Activated CD8-positive, alpha-beta T cell treated with anti-CD3 and anti-CD28 coated beads for 36 hours (primary cell): ENCODE results near the gene FN1. TPM values are rescaled to one million over a fixed set of nuclear protein-coding genes. Genes with fewer than 3 reads are reported as not detected.
A peak's percentile ranks its signal among the peaks of the same experiment; 100 is the strongest.
"Not testable (repeated sequence)": the region's sequence is repeated elsewhere in the genome, so short reads cannot be mapped to it uniquely, and the experiment has no call there.

Experiments
- ATAC-seq: fragments of 200-7000 bp; cut with Tn5 transposase; one replicate; pipeline ENCODE4 v1.10.0; 2021; ENCODE audit warnings: mild to moderate bottlenecking, moderate library complexity
- CTCF ChIA-PET: fragments of 350-600 bp; sonication (Branson Sonifier 250); formaldehyde crosslinking; loops from one replicate; lab custom pipeline; 2021; ENCODE audit warnings: antibody characterized with exemption; lab: Charles Lee
- POLR2A ChIA-PET: fragments of 350-600 bp; sonication (Branson Sonifier 250); formaldehyde crosslinking; loops from one replicate; lab custom pipeline; 2021; ENCODE audit warnings: antibody characterized with exemption; lab: Charles Lee
- DNase-seq: peaks from one replicate; pipeline ENCODE4 v3.0.0-alpha.2; 2020
- H3K27ac Mint-ChIP-seq: one replicate; pipeline ENCODE4 v1.8.0; 2021; ENCODE audit warnings: mild to moderate bottlenecking, mixed read lengths
- H3K27me3 Mint-ChIP-seq: one replicate; pipeline ENCODE4 v1.8.0; 2021; ENCODE audit warnings: mixed read lengths
- H3K36me3 Mint-ChIP-seq: one replicate; pipeline ENCODE4 v1.8.0; 2021; ENCODE audit warnings: low read depth, mixed read lengths
- H3K4me1 Mint-ChIP-seq: one replicate; pipeline ENCODE4 v1.8.0; 2021; ENCODE audit warnings: low read depth, mixed read lengths
- H3K4me3 Mint-ChIP-seq: one replicate; pipeline ENCODE4 v1.8.0; 2021; ENCODE audit warnings: mild to moderate bottlenecking, moderate library complexity, mixed read lengths
- H3K9me3 Mint-ChIP-seq: one replicate; pipeline ENCODE4 v1.8.0; 2021; ENCODE audit warnings: mixed read lengths
- intact Hi-C: fragments of 100-400 bp; cut with micrococcal nuclease; formaldehyde crosslinking; loops from one replicate; pipeline ENCODE4 v1.10.0; 2022
- total RNA-seq, 2 experiments: library from RNA; stranded (reverse); gene quantifications; one replicate each; pipeline ENCODE4 v1.2.3, GENCODE V29; 2021
- TF ChIP-seq, protein P1 (sequence below): fragments of 200-600 bp; IDR thresholded peaks from one replicate; pipeline ENCODE4 v1.8.0; 2022; ENCODE audit warnings: antibody characterized with exemption, mild to moderate bottlenecking

The FN1 gene
- total RNA-seq, 2 experiments from 2014 or later, result 0.11 TPM; not detected in 1

DNA sequence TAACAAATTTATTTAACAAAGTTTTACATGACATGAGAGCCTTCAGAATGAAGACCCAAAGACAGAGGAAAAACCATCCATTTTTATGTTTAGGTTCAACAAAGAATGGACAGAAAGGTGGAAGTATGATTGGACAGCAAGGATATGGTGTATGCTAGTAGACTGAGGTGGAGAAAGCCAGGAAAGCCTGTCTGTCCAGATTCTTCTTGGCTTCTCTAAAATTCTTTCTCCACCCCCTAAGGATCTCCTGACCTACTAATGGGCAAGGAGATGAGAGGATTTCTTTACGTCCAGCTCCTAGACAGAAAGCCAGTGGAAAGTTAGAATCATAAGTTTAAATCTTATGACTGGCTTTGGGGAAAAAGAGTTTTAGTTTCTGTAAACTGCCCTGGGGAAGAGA is 121.0 kb downstream of the FN1 start:
- intact Hi-C loops, result loop anchor here (5.0 kb wide), 1 partner anchor 508 kb away; the partner anchor contains the start of gene BARD1
- TF ChIP-seq, protein P1, sequence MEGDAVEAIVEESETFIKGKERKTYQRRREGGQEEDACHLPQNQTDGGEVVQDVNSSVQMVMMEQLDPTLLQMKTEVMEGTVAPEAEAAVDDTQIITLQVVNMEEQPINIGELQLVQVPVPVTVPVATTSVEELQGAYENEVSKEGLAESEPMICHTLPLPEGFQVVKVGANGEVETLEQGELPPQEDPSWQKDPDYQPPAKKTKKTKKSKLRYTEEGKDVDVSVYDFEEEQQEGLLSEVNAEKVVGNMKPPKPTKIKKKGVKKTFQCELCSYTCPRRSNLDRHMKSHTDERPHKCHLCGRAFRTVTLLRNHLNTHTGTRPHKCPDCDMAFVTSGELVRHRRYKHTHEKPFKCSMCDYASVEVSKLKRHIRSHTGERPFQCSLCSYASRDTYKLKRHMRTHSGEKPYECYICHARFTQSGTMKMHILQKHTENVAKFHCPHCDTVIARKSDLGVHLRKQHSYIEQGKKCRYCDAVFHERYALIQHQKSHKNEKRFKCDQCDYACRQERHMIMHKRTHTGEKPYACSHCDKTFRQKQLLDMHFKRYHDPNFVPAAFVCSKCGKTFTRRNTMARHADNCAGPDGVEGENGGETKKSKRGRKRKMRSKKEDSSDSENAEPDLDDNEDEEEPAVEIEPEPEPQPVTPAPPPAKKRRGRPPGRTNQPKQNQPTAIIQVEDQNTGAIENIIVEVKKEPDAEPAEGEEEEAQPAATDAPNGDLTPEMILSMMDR, result no peak
- DNase-seq, result no peak
- Mint-ChIP-seq H3K4me1 (peaks cover 44% of the 10 kb centered on the region), H3K4me3 (peak overlapping the region; percentile 29), H3K36me3 (peaks cover 55% of the 10 kb centered on the region), H3K27me3 (no peaks in the 10 kb centered on the region), H3K9me3 (no peaks in the 10 kb centered on the region), H3K27ac (peak overlapping the region; percentile 76)
- no peak for ATAC-seq
- ChIA-PET POLR2A (no interaction called here), CTCF (no interaction called here)

- Mint-ChIP-seq H3K27ac (peak overlapping the region; percentile 93), H3K4me1 (peaks cover 39% of the 10 kb centered on the region), H3K36me3 (peaks cover 46% of the 10 kb centered on the region), H3K27me3 (no peaks in the 10 kb centered on the region), H3K9me3 (no peaks in the 10 kb centered on the region), H3K4me3 (peak overlapping the region; percentile 86)
- TF ChIP-seq, protein P1, result no peak
- ATAC-seq, result no peak
- POLR2A ChIA-PET, result interaction anchor here (0.6 kb wide), 1 partner anchor 512 kb away, joined by 3 read pairs; no protein-coding TSS in a partner anchor
- CTCF ChIA-PET, result no interaction called here
- DNase-seq, result no peak
- intact Hi-C loops, result loop anchor here (5.0 kb wide), 1 partner anchor 506 kb away; the partner anchor contains the start of gene BARD1
Observed at GRCh38 chr2:215313255-215313613, 122.6 kb downstream of the FN1 start.

- CTCF ChIA-PET, result interaction anchor here (1.1 kb wide), 1 partner anchor 619 kb away, joined by 3 read pairs; no protein-coding TSS in a partner anchor
- TF ChIP-seq, protein P1, result no peak
Observed at GRCh38 chr2:215311625-215312396, 124.1 kb downstream of the FN1 start, which contains the start of gene ATIC. TSS of gene ATIC (plus strand) at chr2:215312059. CDS start at chr2:215312143, 84 bp downstream.

DNA sequence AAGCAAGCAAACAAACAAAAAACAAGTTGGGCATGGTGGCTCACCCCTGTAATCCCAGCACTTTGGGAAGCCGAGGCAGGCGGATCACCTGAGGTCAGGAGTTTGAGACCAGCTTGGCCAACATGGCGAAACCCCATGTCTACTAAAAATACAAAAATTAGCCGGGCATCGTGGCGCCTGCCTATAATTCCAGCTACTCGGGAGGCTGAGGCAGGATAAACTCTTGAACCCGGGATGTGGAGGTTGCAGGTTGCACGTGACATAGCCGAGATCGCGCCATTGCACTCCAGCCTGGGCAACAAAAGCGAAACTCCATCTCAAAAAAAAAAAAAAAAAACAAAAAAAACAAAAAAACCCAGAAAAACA is 124.6 kb downstream of the FN1 start:
- peak; percentile 17 for ATAC-seq

More at GRCh38 chr2:215311625-215312396, 124.1 kb downstream of the FN1 start, which contains the start of gene ATIC:
- intact Hi-C loops, result loop anchor here (5.0 kb wide), 1 partner anchor 505 kb away; the partner anchor contains the start of gene BARD1
- peak; percentile 95 for DNase-seq
- peak within 1 kb of the TSS; percentile 93 for H3K27ac Mint-ChIP-seq
- H3K4me3 Mint-ChIP-seq, result peak within 1 kb of the TSS; percentile 86
- peak; percentile 96 for ATAC-seq
- peaks cover 37% of the 10 kb centered on the region for H3K36me3 Mint-ChIP-seq
- H3K27me3 Mint-ChIP-seq, result no peaks in the 10 kb centered on the region
- no peaks in the 10 kb centered on the region for H3K9me3 Mint-ChIP-seq
- peaks cover 28% of the 10 kb centered on the region for H3K4me1 Mint-ChIP-seq
- POLR2A ChIA-PET, result interaction anchor here (1.0 to 1.7 kb wide), 6 partner anchors 8 to 705 kb away, joined by 3 to 10 read pairs (median 5); partner anchors contain the start of gene BARD1

More for the DNA sequence above, 124.6 kb downstream of the FN1 start:
- Mint-ChIP-seq H3K4me3 (peak overlapping the region; percentile 86), H3K36me3 (peaks cover 34% of the 10 kb centered on the region), H3K4me1 (peaks cover 25% of the 10 kb centered on the region), H3K27ac (peak overlapping the region; percentile 84)
- intact Hi-C loops, result loop anchor here (5.0 kb wide), 1 partner anchor 504 kb away; the partner anchor contains the start of gene BARD1
- CTCF ChIA-PET, H3K9me3 Mint-ChIP-seq, H3K27me3 Mint-ChIP-seq: not testable (repeated sequence)
- DNase-seq, result peak; percentile 41
- POLR2A ChIA-PET, result interaction anchor here (1.0 to 1.7 kb wide), 4 partner anchors 9 to 705 kb away, joined by 5 to 10 read pairs (median 5); partner anchors contain the start of gene BARD1

Other genes starting within 250 kb of the FN1 start
- gene ATIC, start 124.0 kb downstream of the FN1 start, total RNA-seq, result 100 to 1,000 TPM; 309 to 319 TPM